Stimulated activated CD4-positive, alpha-beta T cell treated with anti-CD3 and anti-CD28 coated beads, Interleukin-2, amount 100 ng/mL, for 48 hours (primary cell): ENCODE data around the gene USP3.

Experiments
- DNase-seq, 2 donors: peaks; one replicate each; pipeline ENCODE4 v3.0.0-alpha.2; 2020

Gene USP3, protein sequence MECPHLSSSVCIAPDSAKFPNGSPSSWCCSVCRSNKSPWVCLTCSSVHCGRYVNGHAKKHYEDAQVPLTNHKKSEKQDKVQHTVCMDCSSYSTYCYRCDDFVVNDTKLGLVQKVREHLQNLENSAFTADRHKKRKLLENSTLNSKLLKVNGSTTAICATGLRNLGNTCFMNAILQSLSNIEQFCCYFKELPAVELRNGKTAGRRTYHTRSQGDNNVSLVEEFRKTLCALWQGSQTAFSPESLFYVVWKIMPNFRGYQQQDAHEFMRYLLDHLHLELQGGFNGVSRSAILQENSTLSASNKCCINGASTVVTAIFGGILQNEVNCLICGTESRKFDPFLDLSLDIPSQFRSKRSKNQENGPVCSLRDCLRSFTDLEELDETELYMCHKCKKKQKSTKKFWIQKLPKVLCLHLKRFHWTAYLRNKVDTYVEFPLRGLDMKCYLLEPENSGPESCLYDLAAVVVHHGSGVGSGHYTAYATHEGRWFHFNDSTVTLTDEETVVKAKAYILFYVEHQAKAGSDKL

GRCh38 chr15:63504247-63504978 is at the start of gene USP3:
Gene USP3 (plus strand): TSS chr15:63504593. CDS start chr15:63504740, 147 bp downstream.
- DNase-seq, result peak; percentile 92 to 93

- no peak for DNase-seq
Measured at GRCh38 chr15:63456258-63456657, 48.1 kb upstream of the USP3 start.

DNA sequence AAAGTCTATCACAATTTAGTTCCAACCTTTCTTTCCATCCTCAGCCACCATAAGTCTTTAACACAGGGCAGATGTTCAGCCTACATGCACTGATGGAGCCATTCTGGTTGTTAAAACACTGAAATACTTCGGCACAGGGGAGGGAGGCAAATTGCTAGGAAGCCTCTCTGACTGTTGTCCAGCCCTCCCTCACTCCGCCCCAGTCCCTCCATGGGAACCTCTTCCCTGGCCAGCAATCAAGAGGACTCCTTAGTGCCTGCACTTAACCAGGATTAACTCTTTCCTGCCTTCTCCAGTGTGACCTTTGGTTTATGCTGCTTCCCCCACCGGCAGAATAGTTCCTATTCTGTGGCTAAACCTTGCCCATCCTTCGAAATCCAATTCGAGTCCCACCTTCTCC is 47.0 kb upstream of the USP3 start:
- DNase-seq, result no peak

GRCh38 chr15:63458026-63458425 is 46.4 kb upstream of the USP3 start:
- DNase-seq, result no peak

DNA sequence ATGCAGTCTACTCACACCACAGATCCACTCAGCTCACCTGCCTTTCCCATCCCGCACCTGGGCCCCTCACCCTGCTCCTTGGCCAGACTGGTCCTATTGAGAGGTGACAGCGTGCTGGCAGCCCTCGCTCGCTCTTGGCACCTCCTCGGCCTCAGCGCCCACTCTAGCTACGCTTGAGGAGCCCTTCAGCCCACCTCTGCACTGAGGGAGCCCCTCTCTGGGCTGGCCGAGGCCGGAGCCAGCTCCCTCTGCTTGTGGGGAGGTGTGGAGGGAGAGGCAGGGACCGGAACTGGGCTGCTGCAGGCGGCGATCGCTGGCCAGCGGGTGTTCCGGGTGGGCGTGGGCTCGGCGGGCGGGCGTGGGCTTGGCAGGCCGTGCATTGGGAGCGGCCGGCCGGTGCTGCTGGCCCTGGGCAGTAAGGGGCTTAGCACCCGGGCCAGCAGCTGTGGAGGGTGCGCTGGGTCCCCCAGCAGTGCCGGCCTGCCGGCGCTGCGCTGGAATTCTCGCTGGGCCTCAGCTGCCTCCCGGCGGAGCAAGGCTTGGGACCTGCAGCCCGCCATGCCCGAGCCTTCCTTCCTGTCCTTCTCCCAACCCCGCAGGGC is 45.5 kb upstream of the USP3 start:
- no peak for DNase-seq

- DNase-seq, result no peak
Measured at GRCh38 chr15:63460210-63461155, 43.9 kb upstream of the USP3 start.

- no peak for DNase-seq
Measured at GRCh38 chr15:63461230-63461985, 43.0 kb upstream of the USP3 start.

DNA sequence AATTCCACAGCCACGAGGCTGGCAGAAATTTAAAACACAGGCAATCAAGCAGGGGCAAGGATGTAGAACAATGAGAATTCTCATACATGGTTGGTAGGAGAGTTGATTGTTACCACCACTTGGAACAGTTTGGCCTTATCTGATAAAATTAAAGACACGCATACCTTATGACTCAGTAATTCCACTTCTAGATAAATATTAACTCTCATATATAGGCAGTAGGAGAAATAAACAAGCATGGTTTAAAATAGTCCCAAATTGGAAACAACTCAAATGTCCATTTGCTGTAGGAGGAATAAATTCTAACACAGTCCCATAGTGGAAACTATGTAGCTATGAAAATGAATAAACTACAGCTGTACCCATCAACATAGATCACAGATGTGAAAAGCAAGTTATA is 42.3 kb upstream of the USP3 start:
- DNase-seq, result no peak

- DNase-seq, result no peak
Measured at GRCh38 chr15:63463036-63463435, 41.4 kb upstream of the USP3 start.

DNA sequence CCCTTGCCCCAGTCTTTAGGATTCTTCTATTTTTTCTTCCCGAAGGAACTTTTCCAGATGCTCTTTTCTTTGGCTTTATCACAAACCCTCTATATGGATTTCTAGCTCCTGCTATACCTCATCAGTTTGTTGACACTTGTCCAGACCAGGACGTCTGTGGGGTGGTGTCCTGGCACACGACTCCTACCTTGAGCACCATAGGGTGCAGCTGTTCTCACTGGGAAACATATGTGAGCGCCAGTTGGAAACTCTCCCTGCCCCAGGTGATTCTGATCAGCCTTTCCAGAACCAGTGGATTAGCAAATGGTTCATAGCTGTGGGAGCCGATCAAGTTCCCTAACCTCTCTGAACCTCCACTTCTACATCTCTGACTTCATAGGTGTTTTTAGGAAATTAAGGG is 40.6 kb upstream of the USP3 start:
- DNase-seq, result no peak

DNA sequence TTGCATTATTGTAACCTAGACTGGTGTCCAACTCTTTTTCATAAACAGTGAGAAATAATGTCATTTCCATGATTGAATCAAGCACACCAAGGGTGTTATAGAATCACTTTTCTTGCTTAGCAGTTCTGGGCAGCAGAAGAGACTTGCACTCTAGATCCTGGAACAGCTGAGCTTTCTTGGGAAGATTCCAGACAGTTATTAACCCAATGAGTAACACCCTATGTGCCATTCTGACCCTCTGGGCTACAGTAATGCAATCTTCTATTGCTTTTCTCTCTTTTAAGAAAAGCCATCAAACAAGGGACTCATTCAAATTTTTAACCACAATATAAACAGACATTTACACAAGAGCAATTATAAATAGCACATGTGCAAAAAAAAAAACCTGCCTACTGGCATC is 39.3 kb upstream of the USP3 start:
- no peak for DNase-seq

DNA sequence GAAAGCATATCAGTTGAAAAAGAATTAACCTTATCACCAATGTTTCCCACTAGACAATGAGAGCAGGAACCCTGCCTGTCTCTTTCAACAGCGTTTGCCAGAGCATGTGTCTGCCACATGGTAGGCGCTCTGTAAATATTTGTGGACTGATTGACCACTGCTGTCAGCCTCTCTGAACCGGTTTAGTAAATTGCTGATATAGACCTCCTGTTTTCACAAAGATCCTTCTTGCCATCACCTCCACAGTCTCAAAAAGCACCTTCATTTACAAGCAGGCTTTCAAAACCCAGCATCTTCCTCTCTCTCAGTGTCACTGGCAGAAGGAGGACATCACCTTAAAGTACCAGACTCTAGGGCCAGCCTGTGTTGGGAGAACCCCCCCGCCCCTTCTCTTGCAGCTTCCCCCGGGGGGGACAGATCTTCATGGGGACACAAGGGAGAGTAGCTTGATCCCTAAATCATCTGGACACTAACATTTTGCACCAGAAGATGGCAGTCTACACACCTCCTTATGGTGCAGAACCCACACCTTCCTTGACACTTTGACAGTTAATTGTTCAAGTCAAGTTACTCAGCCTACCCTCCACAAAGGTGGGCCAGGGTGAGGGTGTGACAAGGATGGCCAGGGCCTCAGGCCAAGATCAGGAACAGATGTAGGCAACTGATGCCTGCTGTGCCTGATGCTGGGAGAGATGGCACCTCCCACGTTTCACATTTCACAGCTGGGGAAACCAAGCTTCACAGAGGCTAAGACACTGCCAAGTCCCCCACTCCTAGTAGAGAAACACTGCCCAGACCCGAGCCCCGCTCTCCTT is 37.8 kb upstream of the USP3 start:
- peak in 1 of 2 donors; percentile 51 for DNase-seq

DNA sequence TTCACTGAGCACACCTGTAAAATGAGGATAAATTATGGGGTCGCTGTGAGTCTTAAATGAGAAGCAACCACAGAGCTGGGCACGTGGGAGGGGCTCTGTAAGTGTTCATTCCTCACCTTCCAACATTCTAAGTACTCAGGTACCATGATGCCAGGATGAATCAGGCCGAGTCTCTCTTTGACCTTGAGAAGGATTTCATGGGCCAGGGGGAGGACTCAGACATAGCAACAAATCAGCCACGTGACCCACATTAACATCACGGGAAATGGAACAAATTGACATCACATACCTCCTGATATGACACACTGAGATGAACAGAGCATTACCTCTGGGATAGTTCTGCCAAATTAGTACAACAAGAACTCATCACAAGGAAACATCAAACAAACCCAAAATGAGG is 35.2 kb upstream of the USP3 start:
- DNase-seq, result no peak

DNA sequence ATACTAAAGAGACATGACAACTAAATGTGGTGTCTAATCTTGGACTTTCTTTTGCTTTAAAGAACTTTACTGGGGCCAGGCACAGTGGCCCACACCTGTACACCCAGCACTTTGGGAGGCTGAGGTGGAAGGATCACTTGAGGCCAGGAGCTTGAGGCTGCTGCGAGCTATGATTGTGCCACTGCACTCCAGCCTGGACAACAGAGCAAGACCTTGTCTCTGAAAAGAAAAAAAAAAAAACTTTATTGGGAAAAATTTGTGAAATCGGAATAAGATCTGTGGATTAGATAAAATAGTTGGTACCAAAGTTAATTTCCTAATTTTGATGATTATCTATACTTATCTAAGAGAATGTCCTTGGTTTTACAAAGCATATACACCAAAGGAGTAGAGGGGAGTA is 34.4 kb upstream of the USP3 start:
- no peak for DNase-seq

- no peak for DNase-seq
Measured at GRCh38 chr15:63473007-63473748, 31.2 kb upstream of the USP3 start.

GRCh38 chr15:63473749-63473998 is 30.7 kb upstream of the USP3 start:
- no peak for DNase-seq

DNA sequence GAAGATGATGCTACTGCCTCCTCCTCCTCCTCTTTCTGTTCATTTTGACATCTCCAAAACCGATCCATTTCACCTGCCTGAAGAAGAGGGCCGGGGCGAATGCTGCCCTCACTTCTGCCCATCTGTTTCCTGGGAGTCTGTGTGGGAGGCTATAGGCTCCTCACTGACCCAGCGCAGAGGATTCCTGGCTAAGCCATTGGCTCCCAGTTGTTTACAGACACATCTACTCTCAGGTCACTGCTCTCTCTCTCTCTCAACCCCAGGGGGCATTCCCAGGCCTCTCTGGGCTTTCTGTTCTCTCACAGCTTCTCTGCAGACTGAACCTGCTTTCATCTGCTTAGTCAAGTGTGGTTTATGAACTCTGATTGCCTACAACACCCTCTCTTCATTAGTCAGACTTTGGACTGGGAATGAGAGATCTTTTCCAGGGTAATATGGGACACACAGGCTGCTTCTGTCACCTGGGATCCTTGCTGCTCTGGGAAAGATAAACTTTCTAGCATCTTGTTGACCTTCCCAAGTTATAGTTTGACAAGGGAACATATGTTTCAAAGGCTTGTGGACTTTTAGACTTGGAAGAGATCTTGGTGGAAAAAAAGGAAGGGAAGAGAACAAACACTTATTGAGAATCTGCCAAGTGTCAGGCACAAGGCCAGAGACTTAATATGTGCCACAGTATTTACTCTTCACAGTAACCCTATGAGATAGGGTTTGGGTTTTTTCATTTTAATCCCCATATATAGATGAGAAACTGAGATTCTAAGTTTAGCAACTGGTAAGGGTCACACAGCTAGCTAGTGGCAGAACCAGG is 30.2 kb upstream of the USP3 start:
- DNase-seq, result no peak

- DNase-seq, result no peak
Measured at GRCh38 chr15:63474810-63475316, 29.5 kb upstream of the USP3 start.

- DNase-seq, result no peak
Measured at GRCh38 chr15:63475707-63476106, 28.7 kb upstream of the USP3 start.
